CD4-positive, alpha-beta T cell (primary cell): Measurements from ENCODE around the gene LMO2. TPM values are rescaled to one million over a fixed set of nuclear protein-coding genes. Genes with fewer than 3 reads are reported as not detected.
A peak's percentile ranks its signal among the peaks of the same experiment; 100 is the strongest.
"Not testable (repeated sequence)": the region's sequence is repeated elsewhere in the genome, so short reads cannot be mapped to it uniquely, and the experiment has no call there.

Experiments
- ATAC-seq: fragments of 200-7000 bp; cut with Tn5 transposase; one replicate; pipeline ENCODE4 v1.10.0; 2022; ENCODE audit warnings: mild to moderate bottlenecking; ENCODE audit not compliant: poor library complexity
- CTCF ChIA-PET: fragments of 350-600 bp; sonication (Branson Sonifier 250); formaldehyde crosslinking; loops from one replicate; lab custom pipeline; 2021; ENCODE audit warnings: antibody characterized with exemption, inconsistent platforms; lab: Charles Lee
- POLR2A ChIA-PET: fragments of 350-600 bp; sonication (Branson Sonifier 250); formaldehyde crosslinking; loops from one replicate; lab custom pipeline; 2021; ENCODE audit warnings: antibody characterized with exemption, inconsistent platforms; lab: Charles Lee
- DNase-seq, 14 experiments: peaks; one replicate each; pipeline ENCODE4 v3.0.0-alpha.2; 2013 to 2020; ENCODE audit warnings: mixed read lengths in 2 of 14
- H3K27ac ChIP-seq, 2 donors: one replicate each; pipeline versions ENCODE4 v1.5.1 to v1.7.0; 2013; ENCODE audit warnings: low read length in 2 of 2, low read depth in 1 of 2, mild to moderate bottlenecking in 1 of 2
- H3K27me3 ChIP-seq, 2 experiments: 1 replicate in 1 of 2; 2 replicates in 1 of 2; pipeline versions ENCODE4 v1.6.1 to v1.7.0; 2013; ENCODE audit warnings: low read length in 2 of 2, control low read depth in 1 of 2, mild to moderate bottlenecking in 1 of 2, moderate library complexity in 1 of 2; ENCODE audit not compliant: insufficient read depth in 2 of 2, control insufficient read depth in 1 of 2
- H3K36me3 ChIP-seq: one replicate; pipeline ENCODE4 v1.6.1; 2013; ENCODE audit warnings: low read length, control low read depth; ENCODE audit not compliant: insufficient read depth
- H3K4me1 ChIP-seq: one replicate; pipeline ENCODE4 v1.6.1; 2013; ENCODE audit warnings: low read length, control low read depth; ENCODE audit not compliant: insufficient read depth
- H3K4me3 ChIP-seq: one replicate; pipeline ENCODE4 v1.5.1; 2013; ENCODE audit warnings: mild to moderate bottlenecking, low read length, moderate library complexity
- H3K9me3 ChIP-seq, 2 experiments: 1 replicate in 1 of 2; 2 replicates in 1 of 2; pipeline versions ENCODE4 v1.6.1 to v1.7.0; 2013; ENCODE audit warnings: low read length in 2 of 2, mild to moderate bottlenecking in 2 of 2, control low read depth in 1 of 2, moderate library complexity in 1 of 2; ENCODE audit not compliant: control insufficient read depth in 1 of 2, insufficient read depth in 1 of 2
- H3K27ac Mint-ChIP-seq: one replicate; pipeline ENCODE4 v1.8.0; 2020; ENCODE audit warnings: mixed read lengths
- H3K27me3 Mint-ChIP-seq: one replicate; pipeline ENCODE4 v1.8.0; 2021; ENCODE audit warnings: mixed read lengths
- H3K36me3 Mint-ChIP-seq: one replicate; pipeline ENCODE4 v1.8.0; 2021; ENCODE audit warnings: low read depth, mixed read lengths
- H3K4me1 Mint-ChIP-seq: one replicate; pipeline ENCODE4 v1.8.0; 2021; ENCODE audit warnings: low read depth, mixed read lengths
- H3K4me3 Mint-ChIP-seq: one replicate; pipeline ENCODE4 v1.8.0; 2020; ENCODE audit warnings: mild to moderate bottlenecking, mixed read lengths
- H3K9me3 Mint-ChIP-seq: one replicate; pipeline ENCODE4 v1.8.0; 2020; ENCODE audit warnings: mixed read lengths
- intact Hi-C, 2 experiments: fragments of 100-400 bp; cut with DNase I in 1 of 2; cut with micrococcal nuclease in 1 of 2; formaldehyde crosslinking; loops; one replicate each; pipeline versions ENCODE4 v1.15.1 to v1.9.0; 2023 to 2025; cut with DNase I, micrococcal nuclease
- total RNA-seq, 174 experiments: library from RNA in 2 of 174; stranded (reverse) in 2 of 174; gene quantifications; one replicate each; pipeline ENCODE4 v1.2.3 and lab custom pipeline; 2021 to 2026
- TF ChIP-seq, protein P1 (sequence below): fragments of 200-600 bp; IDR thresholded peaks from one replicate; pipeline ENCODE4 v1.8.0; 2022; ENCODE audit warnings: antibody characterized with exemption, mild to moderate bottlenecking

LMO2 gene
- total RNA-seq, 2 experiments from 2014 or later, result 0.61 to 0.80 TPM

DNA sequence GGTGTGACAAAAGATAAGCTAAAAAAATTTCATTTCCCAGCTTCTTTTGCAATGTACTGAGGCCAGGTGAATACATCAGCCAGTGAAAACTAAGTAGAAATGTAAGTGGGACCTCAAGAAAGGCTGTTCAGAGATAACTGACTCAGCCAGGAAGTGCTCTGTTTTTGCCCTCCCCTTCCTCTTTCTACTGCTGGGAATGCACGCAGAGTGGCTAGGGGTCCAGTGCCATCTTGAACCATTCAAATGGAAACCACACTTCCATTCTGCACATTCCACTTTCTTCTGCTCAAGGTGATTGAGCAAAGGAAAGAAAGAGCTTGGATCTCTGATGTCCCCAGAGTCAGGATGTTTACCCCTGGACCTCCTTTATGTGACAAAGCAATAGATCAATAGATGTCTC, 27.8 kb upstream of the LMO2 start:
- no peak overlapping the region for H3K27ac ChIP-seq
- Mint-ChIP-seq H3K36me3 (no peaks in the 10 kb centered on the region), H3K4me1 (no peaks in the 10 kb centered on the region), H3K4me3 (no peak overlapping the region), H3K27me3 (peaks cover 52% of the 10 kb centered on the region), H3K9me3 (no peaks in the 10 kb centered on the region), H3K27ac (no peak overlapping the region)
- ATAC-seq, result no peak
- no peak overlapping the region for H3K4me3 ChIP-seq
- peak in 2 of 14 experiments; percentile 39 to 45 for DNase-seq
- ChIA-PET CTCF (no interaction called here), POLR2A (no interaction called here)
- no peaks in the 10 kb centered on the region for H3K4me1 ChIP-seq
- H3K9me3 ChIP-seq, result no peaks in the 10 kb centered on the region
- H3K36me3 ChIP-seq, result no peaks in the 10 kb centered on the region
- peaks cover 4% of the 10 kb centered on the region in 2 experiments for H3K27me3 ChIP-seq
- TF ChIP-seq, protein P1, sequence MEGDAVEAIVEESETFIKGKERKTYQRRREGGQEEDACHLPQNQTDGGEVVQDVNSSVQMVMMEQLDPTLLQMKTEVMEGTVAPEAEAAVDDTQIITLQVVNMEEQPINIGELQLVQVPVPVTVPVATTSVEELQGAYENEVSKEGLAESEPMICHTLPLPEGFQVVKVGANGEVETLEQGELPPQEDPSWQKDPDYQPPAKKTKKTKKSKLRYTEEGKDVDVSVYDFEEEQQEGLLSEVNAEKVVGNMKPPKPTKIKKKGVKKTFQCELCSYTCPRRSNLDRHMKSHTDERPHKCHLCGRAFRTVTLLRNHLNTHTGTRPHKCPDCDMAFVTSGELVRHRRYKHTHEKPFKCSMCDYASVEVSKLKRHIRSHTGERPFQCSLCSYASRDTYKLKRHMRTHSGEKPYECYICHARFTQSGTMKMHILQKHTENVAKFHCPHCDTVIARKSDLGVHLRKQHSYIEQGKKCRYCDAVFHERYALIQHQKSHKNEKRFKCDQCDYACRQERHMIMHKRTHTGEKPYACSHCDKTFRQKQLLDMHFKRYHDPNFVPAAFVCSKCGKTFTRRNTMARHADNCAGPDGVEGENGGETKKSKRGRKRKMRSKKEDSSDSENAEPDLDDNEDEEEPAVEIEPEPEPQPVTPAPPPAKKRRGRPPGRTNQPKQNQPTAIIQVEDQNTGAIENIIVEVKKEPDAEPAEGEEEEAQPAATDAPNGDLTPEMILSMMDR, result no peak
- intact Hi-C loops, result no loop called here

DNA sequence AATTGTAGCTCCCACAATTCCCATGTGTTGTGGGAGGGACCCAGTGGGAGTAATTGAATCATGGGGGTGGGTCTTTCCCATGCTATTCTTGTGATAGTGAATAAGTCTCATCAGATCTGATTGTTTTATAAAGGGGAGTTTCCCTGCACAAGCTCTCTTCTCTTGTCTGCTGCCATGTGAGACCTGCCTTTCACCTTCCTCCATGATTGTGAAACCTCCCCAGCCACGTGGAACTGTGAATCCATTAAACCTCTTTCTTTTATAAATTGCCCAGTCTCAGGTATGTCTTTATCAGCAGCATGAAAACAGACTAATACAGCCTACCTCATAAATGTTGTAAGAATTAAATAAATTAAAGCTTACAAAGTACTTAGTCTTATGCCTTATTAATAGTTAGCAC, 25.5 kb upstream of the LMO2 start:
- H3K4me1 ChIP-seq, H3K9me3 ChIP-seq, POLR2A ChIA-PET, CTCF ChIA-PET, H3K4me3 Mint-ChIP-seq, H3K4me1 Mint-ChIP-seq, H3K27ac ChIP-seq, ATAC-seq, H3K36me3 ChIP-seq, H3K36me3 Mint-ChIP-seq, intact Hi-C loops, DNase-seq, H3K4me3 ChIP-seq, H3K9me3 Mint-ChIP-seq, H3K27ac Mint-ChIP-seq: not testable (repeated sequence)
- H3K27me3 ChIP-seq, result peaks cover 4 to 14% of the 10 kb centered on the region in 2 experiments
- peaks cover 54% of the 10 kb centered on the region for H3K27me3 Mint-ChIP-seq

DNA sequence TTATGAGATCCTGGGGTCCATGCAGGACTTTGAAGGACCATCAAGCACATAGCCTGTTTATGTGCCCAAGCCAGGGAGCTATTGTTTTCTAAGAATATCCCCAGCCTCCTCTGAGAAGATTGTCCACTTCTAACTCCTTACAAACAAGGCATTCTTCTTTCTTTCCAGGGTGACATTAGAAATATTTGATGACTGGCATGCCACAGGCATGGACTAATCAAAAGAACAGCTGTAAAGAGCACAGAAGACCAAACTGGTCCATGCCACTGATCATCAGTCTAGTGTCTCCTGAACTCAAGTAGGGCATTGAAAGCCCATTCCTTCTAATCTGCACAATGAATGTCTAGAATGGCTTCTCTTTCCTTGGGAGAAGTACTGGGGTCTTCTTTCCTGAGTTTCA, 24.9 kb upstream of the LMO2 start:
- H3K4me1 Mint-ChIP-seq, result no peaks in the 10 kb centered on the region
- no peak overlapping the region for H3K4me3 Mint-ChIP-seq
- ChIA-PET POLR2A (no interaction called here), CTCF (no interaction called here)
- DNase-seq (no peak), ATAC-seq (no peak)
- H3K27ac Mint-ChIP-seq, result no peak overlapping the region
- no peak overlapping the region for H3K27ac ChIP-seq
- H3K27me3 ChIP-seq, result peaks cover 4 to 15% of the 10 kb centered on the region in 2 experiments
- H3K4me3 ChIP-seq, result no peak overlapping the region
- intact Hi-C loops, result no loop called here
- peaks cover 0 to 5% of the 10 kb centered on the region in 2 experiments for H3K9me3 ChIP-seq
- H3K27me3 Mint-ChIP-seq, result peaks cover 55% of the 10 kb centered on the region
- no peaks in the 10 kb centered on the region for H3K36me3 ChIP-seq
- TF ChIP-seq, protein P1, result no peak
- H3K4me1 ChIP-seq, result no peaks in the 10 kb centered on the region
- no peaks in the 10 kb centered on the region for H3K36me3 Mint-ChIP-seq
- H3K9me3 Mint-ChIP-seq, result no peaks in the 10 kb centered on the region

DNA sequence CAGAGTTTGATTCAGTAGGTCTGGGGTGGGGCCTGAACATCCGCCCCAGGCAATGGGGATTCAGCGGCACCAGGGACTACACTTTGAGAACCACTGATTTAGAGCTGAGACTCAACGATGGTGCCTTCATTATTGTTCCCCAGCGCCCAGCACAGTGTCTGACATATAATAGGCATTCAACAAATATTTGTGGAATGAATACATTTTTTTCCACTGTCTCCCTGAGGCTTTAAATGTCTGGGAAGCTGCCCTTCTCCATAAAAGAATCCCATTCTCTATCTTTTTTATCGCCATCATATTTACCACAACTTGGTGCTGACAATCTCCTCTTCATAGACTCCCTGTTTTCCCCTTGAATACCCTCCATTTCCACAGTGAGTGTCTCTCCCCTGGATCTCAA, 23.6 kb upstream of the LMO2 start:
- H3K27ac Mint-ChIP-seq, result no peak overlapping the region
- H3K27me3 Mint-ChIP-seq, result peaks cover 48% of the 10 kb centered on the region

More for the DNA sequence above, 23.6 kb upstream of the LMO2 start:
- no peaks in the 10 kb centered on the region for H3K4me1 Mint-ChIP-seq
- TF ChIP-seq, protein P1, result no peak
- H3K27ac ChIP-seq, result no peak overlapping the region
- no peak overlapping the region for H3K4me3 ChIP-seq
- intact Hi-C loops, result no loop called here
- H3K9me3 Mint-ChIP-seq, result no peaks in the 10 kb centered on the region
- peaks cover 0 to 14% of the 10 kb centered on the region in 2 experiments for H3K27me3 ChIP-seq
- H3K36me3 Mint-ChIP-seq, result no peaks in the 10 kb centered on the region
- ATAC-seq (no peak), DNase-seq (no peak)
- H3K4me1 ChIP-seq, result no peaks in the 10 kb centered on the region
- no peak overlapping the region for H3K4me3 Mint-ChIP-seq
- H3K9me3 ChIP-seq, result peaks cover 0 to 5% of the 10 kb centered on the region in 2 experiments
- ChIA-PET POLR2A (no interaction called here), CTCF (no interaction called here)
- no peaks in the 10 kb centered on the region for H3K36me3 ChIP-seq
